OCI-LY7 (cell line): Measurements from ENCODE around the gene ZNF831. TPM values are rescaled to one million over a fixed set of nuclear protein-coding genes. Genes with fewer than 3 reads are reported as not detected.

ENCODE experiments used
- BruUV-seq: library from RNA; stranded (reverse); fragments of 400-500 nt; replicated peaks from 2 replicates; lab custom pipeline; 2021; lab: Mats Ljungman, UMichigan
- CTCF ChIA-PET: fragments of 300-600 bp; sonication (Branson Sonifier 250); formaldehyde crosslinking; loops from one replicate; lab custom pipeline; 2022; ENCODE audit warnings: antibody characterized with exemption; ENCODE audit not compliant: unreplicated experiment; lab: Charles Lee
- POLR2A ChIA-PET: fragments of 300-600 bp; sonication (Branson Sonifier 250); formaldehyde crosslinking; loops from one replicate; lab custom pipeline; 2022; ENCODE audit warnings: antibody characterized with exemption; lab: Charles Lee
- DNase-seq: peaks from one replicate; pipeline ENCODE4 v3.0.0-alpha.2; 2015; ENCODE audit warnings: low spot score
- H2AFZ ChIP-seq: fragments of 200-600 bp; sonication (generic), shearing (Covaris generic); 2 replicates; pipeline ENCODE4 v1.6.1; 2014; ENCODE audit warnings: mild to moderate bottlenecking, antibody characterized with exemption, low read length, moderate library complexity
- H3K27ac ChIP-seq: fragments of 200-600 bp; sonication (generic); 2 replicates; pipeline ENCODE4 v1.5.1; 2014; ENCODE audit warnings: mixed run types, low read depth, mild to moderate bottlenecking, moderate library complexity, low read length, inconsistent platforms; ENCODE audit not compliant: poor library complexity, severe bottlenecking
- H3K36me3 ChIP-seq: fragments of 200-600 bp; sonication (generic); 2 replicates; pipeline ENCODE4 v1.6.1; 2014; ENCODE audit warnings: mild to moderate bottlenecking, antibody characterized with exemption, low read length, moderate library complexity, mixed read lengths; ENCODE audit not compliant: insufficient read depth
- H3K4me1 ChIP-seq: fragments of 200-600 bp; sonication (generic); 2 replicates; pipeline ENCODE4 v1.5.1; 2014; ENCODE audit warnings: mild to moderate bottlenecking, low read length; ENCODE audit not compliant: insufficient read depth, poor library complexity, severe bottlenecking
- H3K4me2 ChIP-seq: fragments of 200-600 bp; sonication (generic); 2 replicates; pipeline ENCODE4 v1.6.1; 2014; ENCODE audit warnings: mild to moderate bottlenecking, low read length
- H3K4me3 ChIP-seq: fragments of 200-600 bp; sonication (generic); 2 replicates; pipeline ENCODE4 v1.5.1; 2014; ENCODE audit warnings: mild to moderate bottlenecking, low read depth, low read length; ENCODE audit not compliant: poor library complexity, severe bottlenecking
- H3K79me2 ChIP-seq: fragments of 200-600 bp; sonication (generic); 2 replicates; pipeline ENCODE4 v1.6.1; 2016; ENCODE audit warnings: low read depth, mild to moderate bottlenecking, low read length, moderate library complexity, mixed read lengths; ENCODE audit not compliant: insufficient read depth
- H3K9me2 ChIP-seq: fragments of 200-600 bp; sonication (generic); 2 replicates; pipeline ENCODE4 v1.6.1; 2016; ENCODE audit warnings: mild to moderate bottlenecking, low read length, mixed read lengths; ENCODE audit not compliant: insufficient read depth
- H3K9me3 ChIP-seq: fragments of 200-600 bp; sonication (generic); 2 replicates; pipeline ENCODE4 v1.6.1; 2014; ENCODE audit warnings: mild to moderate bottlenecking, mixed run types, low read length, mixed read lengths
- H4K20me1 ChIP-seq: fragments of 200-600 bp; sonication (generic); 2 replicates; pipeline ENCODE4 v1.6.1; 2014; ENCODE audit warnings: mild to moderate bottlenecking, antibody characterized with exemption, low read length, moderate library complexity, mixed read lengths; ENCODE audit not compliant: insufficient read depth
- CTCF ChIP-seq: fragments of 200-600 bp; sonication (generic); conservative IDR thresholded peaks from 2 replicates; pipeline ENCODE4 v1.5.1; 2014; ENCODE audit warnings: mild to moderate bottlenecking, antibody characterized with exemption, low read length, moderate library complexity, mixed read lengths
- EZH2phosphoT487 ChIP-seq: fragments of 200-600 bp; sonication (generic); IDR thresholded peaks from 2 replicates; pipeline ENCODE4 v1.6.1; 2018; ENCODE audit warnings: low read depth, borderline replicate concordance, mild to moderate bottlenecking, mixed run types, antibody characterized with exemption, low read length, moderate library complexity, mixed read lengths
- intact Hi-C: fragments of 100-400 bp; cut with micrococcal nuclease; formaldehyde crosslinking; loops from one replicate; pipeline ENCODE4 v1.10.0; 2022; ENCODE audit not compliant: unreplicated experiment
- total RNA-seq, 2 experiments: library from RNA; depleted of rRNA in 1 of 2; stranded (reverse); fragments of >200 nt in 1 of 2; shearing (Covaris generic) in 1 of 2; gene quantifications; 2 replicates each; pipeline ENCODE4 v1.2.3, GENCODE V29; 2014 to 2022

ZNF831 gene
- total RNA-seq, 2 experiments from 2014 or later = 5.9 to 6.3 TPM

- Histone ChIP-seq H3K4me1 (no peaks in the 10 kb centered on the region), H3K9me2 (no peaks in the 10 kb centered on the region), H3K4me3 (no peak overlapping the region), H2AFZ (no peak overlapping the region), H3K4me2 (no peak overlapping the region), H4K20me1 (no peaks in the 10 kb centered on the region), H3K36me3 (no peaks in the 10 kb centered on the region), H3K27ac (no peak overlapping the region), H3K79me2 (no peaks in the 10 kb centered on the region), H3K9me3 (no peaks in the 10 kb centered on the region)
- no peak for DNase-seq
- BruUV-seq = no TSS peak
- ChIA-PET CTCF (no interaction called here), POLR2A (interaction anchor here (0.5 kb wide), 1 partner anchor 34 kb away, joined by 3 read pairs; no protein-coding TSS in a partner anchor)
- intact Hi-C loops = no loop called here
- no peak for TF ChIP-seq EZH2phosphoT487
- no peak for TF ChIP-seq CTCF
These were observed 29.4 kb upstream of the ZNF831 start for GRCh38 chr20:59134182-59134581.

GRCh38 chr20:59135093-59135492, 28.5 kb upstream of the ZNF831 start:
- ChIA-PET POLR2A (interaction anchor here (0.5 to 1.5 kb wide), 2 partner anchors 12 to 32 kb away, joined by 3 read pairs; no protein-coding TSS in a partner anchor), CTCF (no interaction called here)
- Histone ChIP-seq H3K9me3 (no peaks in the 10 kb centered on the region), H4K20me1 (no peaks in the 10 kb centered on the region), H3K4me1 (peaks cover 2% of the 10 kb centered on the region), H3K36me3 (no peaks in the 10 kb centered on the region), H3K9me2 (no peaks in the 10 kb centered on the region), H3K27ac (no peak overlapping the region), H2AFZ (no peak overlapping the region), H3K4me2 (no peak overlapping the region), H3K4me3 (no peak overlapping the region), H3K79me2 (no peaks in the 10 kb centered on the region)
- no TSS peak for BruUV-seq
- DNase-seq = no peak
- TF ChIP-seq CTCF = no peak
- no peak for TF ChIP-seq EZH2phosphoT487
- intact Hi-C loops = no loop called here

GRCh38 chr20:59136027-59136426, 27.6 kb upstream of the ZNF831 start:
- no peaks in the 10 kb centered on the region for H3K79me2 ChIP-seq
- POLR2A ChIA-PET = interaction anchor here (0.7 to 1.5 kb wide), 2 partner anchors 13 to 33 kb away, joined by 3 read pairs; no protein-coding TSS in a partner anchor

More at GRCh38 chr20:59136027-59136426, 27.6 kb upstream of the ZNF831 start:
- no peaks in the 10 kb centered on the region for H3K9me3 ChIP-seq
- H4K20me1 ChIP-seq = no peaks in the 10 kb centered on the region
- H3K4me1 ChIP-seq = peaks cover 8% of the 10 kb centered on the region
- BruUV-seq = no TSS peak
- CTCF ChIA-PET = no interaction called here
- intact Hi-C loops = no loop called here
- no peak overlapping the region for H3K4me3 ChIP-seq
- no peaks in the 10 kb centered on the region for H3K36me3 ChIP-seq
- H2AFZ ChIP-seq = no peak overlapping the region
- no peak overlapping the region for H3K27ac ChIP-seq
- no peaks in the 10 kb centered on the region for H3K9me2 ChIP-seq
- TF ChIP-seq CTCF = no peak
- TF ChIP-seq EZH2phosphoT487 = no peak
- DNase-seq = no peak
- no peak overlapping the region for H3K4me2 ChIP-seq
